Activated CD4-positive, alpha-beta T cell treated with anti-CD3 and anti-CD28 coated beads, Interleukin-2, amount 10 ng/mL, durations not matched to agents 7 days and 5 days (primary cell): ENCODE results near the gene AHR. TPM values are rescaled to one million over a fixed set of nuclear protein-coding genes. Genes with fewer than 3 reads are reported as not detected.
"Not testable (repeated sequence)": the region's sequence is repeated elsewhere in the genome, so short reads cannot be mapped to it uniquely, and the experiment has no call there.

Experiments used
- CTCF ChIA-PET: fragments of 350-600 bp; sonication (Branson Sonifier 250); formaldehyde crosslinking; loops from one replicate; lab custom pipeline; 2021; ENCODE audit warnings: antibody characterized with exemption; lab: Charles Lee
- POLR2A ChIA-PET: fragments of 350-600 bp; sonication (Branson Sonifier 250); formaldehyde crosslinking; loops from one replicate; lab custom pipeline; 2021; ENCODE audit warnings: antibody characterized with exemption; lab: Charles Lee
- DNase-seq: peaks from one replicate; pipeline ENCODE4 v3.0.0-alpha.2; 2020
- H3K27ac Mint-ChIP-seq: one replicate; pipeline ENCODE4 v1.8.0; 2021; ENCODE audit warnings: mild to moderate bottlenecking, moderate library complexity, mixed read lengths
- H3K27me3 Mint-ChIP-seq: one replicate; pipeline ENCODE4 v1.8.0; 2021; ENCODE audit warnings: mixed read lengths
- H3K36me3 Mint-ChIP-seq: one replicate; pipeline ENCODE4 v1.8.0; 2021; ENCODE audit warnings: low read depth, mixed read lengths
- H3K4me1 Mint-ChIP-seq: one replicate; pipeline ENCODE4 v1.8.0; 2021; ENCODE audit warnings: mixed read lengths
- H3K4me3 Mint-ChIP-seq: one replicate; pipeline ENCODE4 v1.8.0; 2021; ENCODE audit warnings: mild to moderate bottlenecking, moderate library complexity, mixed read lengths
- H3K9me3 Mint-ChIP-seq: one replicate; pipeline ENCODE4 v1.8.0; 2021; ENCODE audit warnings: mixed read lengths
- total RNA-seq, 2 experiments: library from RNA; stranded (reverse); gene quantifications; one replicate each; pipeline ENCODE4 v1.2.3, GENCODE V29; 2021

Gene AHR
- total RNA-seq, 2 experiments from 2014 or later, result 31.5 to 45.4 TPM

DNA sequence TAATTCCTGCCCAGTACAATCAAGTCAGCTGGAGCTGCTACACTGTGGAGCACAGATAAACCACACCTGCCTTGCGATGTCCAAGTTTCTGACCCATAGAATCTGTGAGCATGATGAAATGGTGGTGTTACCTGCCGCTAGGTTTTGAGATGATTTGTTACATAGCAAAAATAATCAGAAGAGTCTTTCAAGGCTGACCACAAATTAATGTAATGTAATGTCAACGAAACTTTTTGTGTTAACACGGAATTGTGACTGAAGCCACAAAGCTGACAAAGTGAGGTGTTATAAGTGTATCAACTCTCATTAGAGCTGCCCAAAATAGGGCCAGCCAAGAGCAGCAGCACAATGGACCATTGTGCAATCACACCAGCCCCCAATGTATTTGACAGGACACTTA is 75.7 kb downstream of the AHR start:
- no peaks in the 10 kb centered on the region for H3K4me1 Mint-ChIP-seq
- no peak overlapping the region for H3K4me3 Mint-ChIP-seq
- ChIA-PET CTCF (interaction anchor here (1.2 kb wide), 1 partner anchor 75 kb away, joined by 3 read pairs; no protein-coding TSS in a partner anchor), POLR2A (no interaction called here)
- H3K9me3 Mint-ChIP-seq, result no peaks in the 10 kb centered on the region
- DNase-seq, result no peak
- H3K27me3 Mint-ChIP-seq, result peaks cover 2% of the 10 kb centered on the region
- no peak overlapping the region for H3K27ac Mint-ChIP-seq
- no peaks in the 10 kb centered on the region for H3K36me3 Mint-ChIP-seq

DNA sequence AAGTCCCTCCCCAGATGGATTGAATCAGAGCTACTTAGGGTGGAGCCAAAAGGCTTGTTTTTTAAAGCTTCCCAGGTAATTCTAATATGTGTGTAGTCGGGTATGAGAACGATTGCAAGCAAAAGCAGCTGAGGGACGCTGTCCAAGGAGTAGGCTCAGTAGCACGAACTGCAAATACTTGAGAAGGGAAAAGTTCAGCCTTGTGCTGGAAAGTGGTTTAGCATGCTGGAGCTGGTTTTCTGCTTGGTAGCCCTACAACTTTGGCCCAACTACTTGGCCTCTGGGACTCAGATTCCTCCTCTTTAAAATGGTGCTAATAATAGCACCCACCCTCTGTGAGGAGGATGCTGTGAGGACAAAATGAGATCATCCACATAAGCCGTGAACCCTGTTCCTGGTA is 76.2 kb downstream of the AHR start:
- Mint-ChIP-seq H3K4me3 (no peak overlapping the region), H3K36me3 (no peaks in the 10 kb centered on the region)

DNA sequence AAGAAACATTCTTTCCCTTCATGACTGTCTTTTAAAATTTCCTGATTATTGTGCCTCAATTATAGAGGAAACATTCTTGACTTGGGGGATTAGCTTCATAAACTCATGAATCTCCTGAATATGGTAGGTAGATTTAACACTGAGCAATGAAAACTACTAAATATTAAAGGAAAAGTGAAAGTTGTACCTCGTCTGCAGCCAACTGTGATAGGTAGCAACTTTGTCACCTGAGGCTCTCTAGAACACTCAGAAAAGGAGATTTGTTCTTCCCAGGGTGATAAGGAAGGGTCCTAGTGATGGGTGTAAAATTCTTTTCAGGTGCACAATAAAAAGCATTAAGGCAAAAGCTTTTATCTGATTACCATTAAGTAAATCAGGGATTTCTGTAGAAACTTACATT is 78.1 kb downstream of the AHR start:
- no peak overlapping the region for H3K27ac Mint-ChIP-seq
- ChIA-PET CTCF (no interaction called here), POLR2A (no interaction called here)
- no peaks in the 10 kb centered on the region for H3K9me3 Mint-ChIP-seq
- H3K4me1 Mint-ChIP-seq, result no peaks in the 10 kb centered on the region
- no peak for DNase-seq
- no peaks in the 10 kb centered on the region for H3K36me3 Mint-ChIP-seq
- H3K27me3 Mint-ChIP-seq, result peaks cover 2% of the 10 kb centered on the region
- no peak overlapping the region for H3K4me3 Mint-ChIP-seq

More for the DNA sequence above, 76.2 kb downstream of the AHR start:
- Mint-ChIP-seq H3K27ac (no peak overlapping the region), H3K4me1 (no peaks in the 10 kb centered on the region), H3K9me3 (no peaks in the 10 kb centered on the region), H3K27me3 (peaks cover 2% of the 10 kb centered on the region)
- POLR2A ChIA-PET, result no interaction called here
- CTCF ChIA-PET, result interaction anchor here (0.6 to 1.2 kb wide), 2 partner anchors 12 to 75 kb away, joined by 3 read pairs; no protein-coding TSS in a partner anchor
- no peak for DNase-seq

DNA sequence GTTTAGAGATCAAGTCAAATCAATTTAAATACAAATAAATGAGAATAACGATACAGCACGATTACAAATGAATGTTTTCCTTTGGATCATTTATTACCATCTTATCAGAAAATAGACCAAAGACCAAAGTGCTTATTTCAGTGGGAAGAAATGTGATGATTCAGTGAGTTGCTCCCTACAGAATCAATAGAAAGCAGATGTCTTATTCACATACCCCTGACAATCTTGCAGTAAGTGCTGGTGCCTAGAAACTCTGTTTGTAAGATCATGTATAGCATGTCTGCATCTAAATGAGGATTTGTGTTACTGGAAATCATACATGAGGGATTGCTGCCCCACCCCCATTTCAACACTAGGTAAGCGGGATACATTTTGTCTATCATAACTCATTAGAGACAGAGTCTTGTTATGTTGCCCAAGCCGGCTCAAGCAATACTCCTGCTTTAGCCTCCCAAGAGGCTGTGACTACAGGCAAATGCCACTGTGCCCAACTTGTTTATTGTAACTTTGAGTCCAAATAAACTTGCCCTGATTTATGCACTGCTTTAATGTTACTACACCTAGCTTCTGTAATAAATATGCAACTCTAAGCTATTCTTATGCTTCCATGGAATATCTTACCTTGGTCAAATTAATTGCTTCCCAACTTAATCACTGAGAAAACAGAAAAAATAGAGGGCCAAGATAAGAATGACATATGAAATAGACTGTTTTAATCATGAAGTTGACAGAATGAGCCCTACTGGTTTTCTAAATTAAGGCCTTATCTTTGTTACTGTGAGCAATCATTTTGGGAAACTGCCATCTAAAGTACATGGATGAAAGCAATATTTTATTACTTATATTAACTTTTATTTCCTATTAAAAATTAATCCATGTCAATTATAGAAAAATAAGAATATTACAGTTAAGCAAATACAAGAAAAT is 82.5 kb downstream of the AHR start:
- H3K27ac Mint-ChIP-seq, result no peak overlapping the region
- no peaks in the 10 kb centered on the region for H3K36me3 Mint-ChIP-seq
- CTCF ChIA-PET, result interaction anchor here (2.1 kb wide), 1 partner anchor 11 kb away, joined by 4 read pairs; no protein-coding TSS in a partner anchor
- H3K27me3 Mint-ChIP-seq, result no peaks in the 10 kb centered on the region
- DNase-seq, result no peak
- H3K4me1 Mint-ChIP-seq, result no peaks in the 10 kb centered on the region
- POLR2A ChIA-PET, result no interaction called here
- no peak overlapping the region for H3K4me3 Mint-ChIP-seq
- H3K9me3 Mint-ChIP-seq, result no peaks in the 10 kb centered on the region

DNA sequence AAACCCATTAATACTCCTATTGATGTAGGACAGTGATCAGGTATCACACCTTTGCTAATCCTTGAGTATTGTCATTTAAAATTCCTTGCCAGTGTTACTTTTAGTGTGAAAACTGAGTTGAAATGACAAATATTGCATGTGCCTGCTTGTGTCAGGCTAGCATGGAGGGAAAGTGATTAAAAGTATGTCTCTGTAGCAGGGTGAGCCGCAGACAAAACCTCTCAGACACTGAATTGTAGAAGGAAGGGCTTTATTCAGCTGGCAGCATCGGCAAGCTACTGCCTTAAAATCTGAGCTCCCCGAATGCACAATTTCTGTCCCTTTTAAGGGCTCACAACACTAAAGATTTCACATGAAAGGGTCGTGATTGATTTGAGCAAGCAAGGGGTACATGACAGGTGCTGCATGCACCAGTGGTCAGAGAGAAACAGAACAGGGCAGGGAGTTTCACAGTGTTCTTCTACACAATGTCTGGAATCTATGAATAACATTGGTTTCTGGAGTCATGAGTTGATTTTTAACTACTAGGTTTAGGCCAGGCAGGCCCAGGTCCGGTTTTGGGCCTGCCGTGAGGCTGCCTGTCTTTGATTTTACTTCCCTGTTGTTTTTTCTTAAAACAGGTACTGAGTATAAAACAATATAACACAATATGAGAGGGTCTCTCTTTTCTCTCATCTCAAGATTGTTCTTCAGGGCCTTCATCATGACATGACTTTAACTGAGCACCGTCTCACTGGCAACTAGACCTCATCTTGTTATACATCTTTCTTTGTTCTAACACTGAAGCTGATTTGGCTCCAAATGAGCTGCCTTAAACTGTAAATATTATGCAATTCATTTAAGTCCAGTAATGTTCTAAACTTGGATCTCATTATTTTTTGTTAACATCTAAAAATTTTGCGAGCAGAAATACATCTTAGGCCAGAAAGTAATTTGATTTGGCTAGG is 84.2 kb downstream of the AHR start:
- CTCF ChIA-PET, H3K27ac Mint-ChIP-seq, POLR2A ChIA-PET, H3K9me3 Mint-ChIP-seq, DNase-seq, H3K27me3 Mint-ChIP-seq, H3K4me3 Mint-ChIP-seq, H3K4me1 Mint-ChIP-seq, H3K36me3 Mint-ChIP-seq: not testable (repeated sequence)

DNA sequence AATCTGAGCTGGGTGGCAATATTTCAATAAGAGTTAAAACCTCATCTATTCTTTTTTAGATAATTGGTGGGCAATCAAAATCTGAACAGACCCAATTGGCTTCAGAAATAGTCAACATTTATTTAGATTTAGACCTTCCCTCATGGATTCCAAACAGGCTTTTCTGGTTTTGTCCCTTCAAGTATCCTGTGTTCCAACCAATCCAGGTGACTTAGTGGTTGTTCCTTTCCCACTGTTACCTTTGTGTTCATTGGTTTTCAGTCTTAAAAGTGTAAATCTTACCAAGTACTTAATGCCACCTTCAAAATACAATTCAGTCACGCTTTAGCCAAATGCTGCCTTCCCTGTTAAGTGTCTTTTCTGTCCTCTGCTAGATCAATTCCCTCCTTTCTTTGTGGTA is 85.9 kb downstream of the AHR start:
- POLR2A ChIA-PET, result no interaction called here
- CTCF ChIA-PET, result no interaction called here
- DNase-seq, result no peak
- Mint-ChIP-seq H3K36me3 (no peaks in the 10 kb centered on the region), H3K9me3 (no peaks in the 10 kb centered on the region), H3K27me3 (no peaks in the 10 kb centered on the region), H3K4me1 (no peaks in the 10 kb centered on the region), H3K4me3 (no peak overlapping the region), H3K27ac (no peak overlapping the region)

DNA sequence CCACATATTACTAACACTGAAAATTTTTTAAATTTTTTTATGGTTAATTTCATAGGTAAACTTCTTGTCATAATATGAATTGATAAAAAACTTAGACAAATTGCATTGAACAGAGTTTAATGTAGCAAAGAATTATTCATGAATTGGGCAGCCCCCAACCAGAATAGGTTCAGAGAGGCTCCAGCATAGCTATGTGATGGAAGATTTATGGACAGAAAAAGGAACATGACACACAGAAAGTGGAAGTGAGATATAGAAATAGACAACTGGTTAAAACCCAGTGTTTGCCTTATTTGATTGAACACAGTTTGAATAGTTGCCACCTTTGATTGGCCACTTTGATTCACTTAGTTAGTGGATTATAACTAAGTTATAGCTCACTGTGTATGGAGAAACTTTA is 87.2 kb downstream of the AHR start:
- Mint-ChIP-seq H3K4me1 (no peaks in the 10 kb centered on the region), H3K27me3 (peaks cover 3% of the 10 kb centered on the region), H3K27ac (no peak overlapping the region), H3K4me3 (no peak overlapping the region), H3K36me3 (no peaks in the 10 kb centered on the region), H3K9me3 (no peaks in the 10 kb centered on the region)
- ChIA-PET POLR2A (no interaction called here), CTCF (no interaction called here)
- DNase-seq, result no peak

DNA sequence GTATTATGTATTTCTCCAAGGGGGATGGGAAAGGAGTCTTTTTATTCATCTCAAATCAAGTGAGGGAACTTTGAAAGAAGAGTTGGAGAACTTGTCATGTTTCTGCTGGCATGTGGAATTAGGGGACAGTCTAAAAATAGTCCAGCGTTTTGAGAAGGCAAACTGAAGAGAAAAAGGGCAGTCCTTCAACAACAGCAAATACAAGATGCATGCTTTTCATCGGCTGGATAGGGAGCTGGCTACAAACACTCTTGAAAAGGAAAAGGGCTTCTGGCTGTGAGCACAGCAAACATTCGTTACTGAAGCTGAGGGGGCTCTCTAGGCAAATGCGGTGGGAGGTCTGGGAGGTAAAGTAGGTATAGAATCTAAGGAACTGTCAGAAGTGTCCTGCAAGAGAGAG is 91.9 kb downstream of the AHR start:
- H3K27me3 Mint-ChIP-seq, result peaks cover 13% of the 10 kb centered on the region

DNA sequence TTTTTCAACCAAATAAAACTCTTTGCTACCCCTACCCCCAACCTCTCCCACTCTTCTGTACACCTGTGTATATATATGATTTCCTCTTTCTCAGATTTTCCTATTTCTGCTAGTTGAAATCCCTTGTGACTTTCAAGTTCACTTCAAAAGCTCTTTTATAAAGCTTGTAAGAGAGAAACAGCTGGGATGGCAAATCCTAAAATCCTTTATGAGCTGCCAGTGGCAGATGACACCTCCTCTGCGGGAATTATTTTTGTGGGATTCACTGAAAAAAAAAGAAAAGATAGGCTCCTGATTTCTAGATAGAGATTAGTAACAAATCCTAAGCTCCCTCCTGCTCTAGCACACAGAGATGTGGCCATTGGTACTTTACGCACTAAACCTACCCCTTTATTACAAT is 92.9 kb downstream of the AHR start:
- Mint-ChIP-seq H3K36me3 (peaks cover 6% of the 10 kb centered on the region), H3K27ac (no peak overlapping the region), H3K9me3 (peaks cover 23% of the 10 kb centered on the region), H3K4me1 (no peaks in the 10 kb centered on the region), H3K4me3 (no peak overlapping the region), H3K27me3 (peaks cover 13% of the 10 kb centered on the region)
- ChIA-PET CTCF (interaction anchor here (1.3 kb wide), 1 partner anchor 197 kb away, joined by 3 read pairs; no protein-coding TSS in a partner anchor), POLR2A (no interaction called here)
- DNase-seq, result no peak

More for the DNA sequence above, 91.9 kb downstream of the AHR start:
- H3K4me3 Mint-ChIP-seq, result no peak overlapping the region
- H3K36me3 Mint-ChIP-seq, result peaks cover 6% of the 10 kb centered on the region
- CTCF ChIA-PET, result interaction anchor here (1.3 kb wide), 1 partner anchor 198 kb away, joined by 3 read pairs; no protein-coding TSS in a partner anchor
- H3K27ac Mint-ChIP-seq, result no peak overlapping the region
- no peak for DNase-seq
- no peaks in the 10 kb centered on the region for H3K4me1 Mint-ChIP-seq
- POLR2A ChIA-PET, result no interaction called here
- peaks cover 23% of the 10 kb centered on the region for H3K9me3 Mint-ChIP-seq

DNA sequence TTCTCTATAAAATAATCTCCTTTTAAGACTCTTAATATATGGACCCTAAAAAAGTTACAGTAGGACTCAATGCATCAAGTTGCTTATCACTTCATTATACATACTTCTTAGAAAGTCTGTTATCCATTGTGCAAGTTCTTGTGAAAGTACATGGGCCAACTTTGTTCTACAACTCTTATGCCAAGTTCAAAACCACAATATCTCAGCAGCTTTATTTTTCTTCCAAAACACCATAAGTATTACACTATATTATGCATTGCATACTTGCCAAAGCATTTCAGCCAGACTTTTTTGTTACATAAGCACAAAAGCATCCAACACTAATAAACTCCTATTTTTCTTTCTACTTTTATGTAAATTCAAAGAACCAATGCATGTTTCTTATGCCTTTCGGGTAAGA is 94.4 kb downstream of the AHR start:
- no peak overlapping the region for H3K27ac Mint-ChIP-seq
- ChIA-PET CTCF (no interaction called here), POLR2A (no interaction called here)
- H3K9me3 Mint-ChIP-seq, result peaks cover 25% of the 10 kb centered on the region
- H3K36me3 Mint-ChIP-seq, result peaks cover 6% of the 10 kb centered on the region
- H3K4me3 Mint-ChIP-seq, result no peak overlapping the region
- no peak for DNase-seq
- no peaks in the 10 kb centered on the region for H3K4me1 Mint-ChIP-seq
- peaks cover 13% of the 10 kb centered on the region for H3K27me3 Mint-ChIP-seq

DNA sequence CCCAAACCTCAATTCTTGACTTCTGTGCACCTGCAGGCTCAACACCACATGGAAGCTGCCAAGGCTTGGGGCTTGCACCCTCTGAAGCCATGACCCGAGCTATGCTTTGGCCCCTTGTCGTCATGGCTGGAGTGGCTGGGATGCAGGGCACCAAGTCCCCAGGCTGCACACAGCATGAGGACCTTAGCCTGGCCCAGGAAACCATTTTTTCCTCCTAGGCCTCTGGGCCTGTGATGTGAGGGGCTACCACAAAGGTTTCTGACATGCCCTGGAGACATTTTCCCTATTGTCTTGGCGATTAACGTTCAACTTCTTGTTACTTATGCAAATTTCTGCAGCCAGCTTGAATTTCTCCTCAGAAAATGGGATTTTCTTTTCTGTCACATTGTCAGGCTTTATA is 96.1 kb downstream of the AHR start:
- Mint-ChIP-seq H3K9me3 (peaks cover 26% of the 10 kb centered on the region), H3K27me3 (peaks cover 13% of the 10 kb centered on the region)
- H3K4me1 Mint-ChIP-seq, H3K4me3 Mint-ChIP-seq, POLR2A ChIA-PET, DNase-seq, CTCF ChIA-PET, H3K27ac Mint-ChIP-seq, H3K36me3 Mint-ChIP-seq: not testable (repeated sequence)
